Kidney epithelial cell (primary cell): ENCODE measurements around the gene KHNYN. TPM values are rescaled to one million over a fixed set of nuclear protein-coding genes. Genes with fewer than 3 reads are reported as not detected.

Experiments
- DNase-seq: peaks from one replicate; pipeline ENCODE4 v3.0.0-alpha.2; 2010; ENCODE audit warnings: low read depth
- H3K27me3 ChIP-seq: 2 replicates; pipeline ENCODE4 v1.6.0; 2011; ENCODE audit warnings: low read length; ENCODE audit not compliant: control insufficient read depth, insufficient read depth
- H3K36me3 ChIP-seq: 2 replicates; pipeline ENCODE4 v1.5.1; 2011; ENCODE audit warnings: low read length; ENCODE audit not compliant: control insufficient read depth, insufficient read depth
- H3K4me3 ChIP-seq: 2 replicates; pipeline ENCODE4 v1.5.1; 2011; ENCODE audit warnings: low read depth, mild to moderate bottlenecking, control low read depth, low read length
- total RNA-seq: library from RNA; depleted of rRNA; stranded (reverse); fragments of >200 nt; gene quantifications from 2 replicates; pipeline ENCODE4 v1.2.3, GENCODE V29; 2015
- TF ChIP-seq, protein P1 (sequence below): IDR thresholded peaks from 2 replicates; pipeline ENCODE4 v1.5.1; 2011; ENCODE audit warnings: mild to moderate bottlenecking, moderate library complexity, low read length, control low read depth, inconsistent platforms; ENCODE audit not compliant: insufficient read depth, poor library complexity, severe bottlenecking

KHNYN gene
- total RNA-seq, 1 donor from 2014 or later: 44.0 TPM

DNA sequence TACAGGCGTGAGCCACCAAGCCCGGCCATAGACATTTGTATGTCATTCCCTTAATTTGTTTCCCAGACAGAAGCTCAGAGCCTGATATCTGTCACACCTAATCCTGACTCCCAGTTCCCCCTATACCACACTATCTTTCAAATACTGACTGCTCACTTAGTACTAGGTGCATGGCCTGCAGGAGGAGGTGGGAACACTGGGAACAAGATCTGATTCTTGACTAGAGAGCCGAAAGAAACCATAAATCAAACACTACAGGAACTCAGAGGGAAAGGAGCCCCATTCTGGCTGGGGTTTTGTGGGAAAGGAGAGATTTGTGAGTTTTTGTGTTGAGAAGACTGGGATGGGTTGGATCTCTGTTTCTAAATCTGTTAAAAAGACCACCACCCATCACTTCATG lies 4.9 kb downstream of the KHNYN start:
- Histone ChIP-seq H3K36me3 (peaks cover 4% of the 10 kb centered on the region), H3K4me3 (no peak overlapping the region), H3K27me3 (no peaks in the 10 kb centered on the region)
- DNase-seq: no peak
- TF ChIP-seq, protein P1, sequence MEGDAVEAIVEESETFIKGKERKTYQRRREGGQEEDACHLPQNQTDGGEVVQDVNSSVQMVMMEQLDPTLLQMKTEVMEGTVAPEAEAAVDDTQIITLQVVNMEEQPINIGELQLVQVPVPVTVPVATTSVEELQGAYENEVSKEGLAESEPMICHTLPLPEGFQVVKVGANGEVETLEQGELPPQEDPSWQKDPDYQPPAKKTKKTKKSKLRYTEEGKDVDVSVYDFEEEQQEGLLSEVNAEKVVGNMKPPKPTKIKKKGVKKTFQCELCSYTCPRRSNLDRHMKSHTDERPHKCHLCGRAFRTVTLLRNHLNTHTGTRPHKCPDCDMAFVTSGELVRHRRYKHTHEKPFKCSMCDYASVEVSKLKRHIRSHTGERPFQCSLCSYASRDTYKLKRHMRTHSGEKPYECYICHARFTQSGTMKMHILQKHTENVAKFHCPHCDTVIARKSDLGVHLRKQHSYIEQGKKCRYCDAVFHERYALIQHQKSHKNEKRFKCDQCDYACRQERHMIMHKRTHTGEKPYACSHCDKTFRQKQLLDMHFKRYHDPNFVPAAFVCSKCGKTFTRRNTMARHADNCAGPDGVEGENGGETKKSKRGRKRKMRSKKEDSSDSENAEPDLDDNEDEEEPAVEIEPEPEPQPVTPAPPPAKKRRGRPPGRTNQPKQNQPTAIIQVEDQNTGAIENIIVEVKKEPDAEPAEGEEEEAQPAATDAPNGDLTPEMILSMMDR: no peak

DNA sequence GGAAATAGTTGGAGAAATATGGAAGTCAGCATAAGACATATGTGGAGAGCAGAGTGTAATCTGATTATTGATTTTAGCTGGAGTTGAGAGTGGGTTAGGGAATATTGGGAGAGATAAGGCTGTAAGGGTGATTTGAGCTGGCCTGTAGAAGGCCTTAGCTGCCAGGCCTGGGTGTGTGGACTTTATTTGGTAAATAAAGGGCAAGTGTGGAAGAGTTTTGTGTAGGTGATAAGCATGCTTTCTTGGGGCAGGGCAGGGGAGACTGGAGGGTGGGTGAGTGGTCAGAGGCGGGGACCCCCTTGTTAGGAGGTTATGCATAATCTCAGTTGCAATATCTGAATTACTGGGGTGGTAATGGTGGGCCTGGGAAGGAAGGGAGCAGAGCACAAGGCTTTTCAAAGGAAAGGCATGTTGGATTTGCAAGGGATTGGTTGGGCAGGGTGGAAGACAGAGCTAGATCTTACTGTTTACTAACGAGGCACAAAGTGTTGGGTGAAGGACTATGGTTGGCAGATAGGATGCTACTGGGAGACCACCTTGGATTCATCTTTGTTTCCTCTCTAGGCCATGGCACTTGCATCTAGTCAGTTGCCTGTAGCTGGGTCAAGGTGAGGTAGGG lies 5.5 kb downstream of the KHNYN start:
- Histone ChIP-seq H3K36me3 (peaks cover 4% of the 10 kb centered on the region), H3K27me3 (no peaks in the 10 kb centered on the region), H3K4me3 (no peak overlapping the region)
- DNase-seq: no peak
- TF ChIP-seq, protein P1: no peak

DNA sequence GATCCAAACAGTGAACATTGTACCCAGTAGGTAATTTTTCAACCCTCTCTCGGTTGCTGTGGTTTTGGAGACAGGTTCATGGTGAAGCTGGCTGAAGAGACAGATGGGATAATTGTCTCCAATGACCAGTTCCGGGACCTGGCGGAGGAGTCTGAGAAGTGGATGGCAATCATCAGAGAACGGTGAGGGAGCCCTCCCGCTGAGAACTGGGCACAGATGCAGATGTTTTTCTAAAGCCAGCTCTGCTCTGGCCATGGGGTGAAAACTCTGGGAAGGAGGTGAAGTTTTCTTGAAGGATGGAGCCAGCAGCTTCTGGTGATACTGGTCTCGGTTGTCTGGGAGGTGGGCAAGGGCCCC lies 6.2 kb downstream of the KHNYN start:
- H3K4me3 ChIP-seq: no peak overlapping the region
- no peak for DNase-seq
- H3K36me3 ChIP-seq: peaks cover 4% of the 10 kb centered on the region
- no peaks in the 10 kb centered on the region for H3K27me3 ChIP-seq
- TF ChIP-seq, protein P1: no peak

DNA sequence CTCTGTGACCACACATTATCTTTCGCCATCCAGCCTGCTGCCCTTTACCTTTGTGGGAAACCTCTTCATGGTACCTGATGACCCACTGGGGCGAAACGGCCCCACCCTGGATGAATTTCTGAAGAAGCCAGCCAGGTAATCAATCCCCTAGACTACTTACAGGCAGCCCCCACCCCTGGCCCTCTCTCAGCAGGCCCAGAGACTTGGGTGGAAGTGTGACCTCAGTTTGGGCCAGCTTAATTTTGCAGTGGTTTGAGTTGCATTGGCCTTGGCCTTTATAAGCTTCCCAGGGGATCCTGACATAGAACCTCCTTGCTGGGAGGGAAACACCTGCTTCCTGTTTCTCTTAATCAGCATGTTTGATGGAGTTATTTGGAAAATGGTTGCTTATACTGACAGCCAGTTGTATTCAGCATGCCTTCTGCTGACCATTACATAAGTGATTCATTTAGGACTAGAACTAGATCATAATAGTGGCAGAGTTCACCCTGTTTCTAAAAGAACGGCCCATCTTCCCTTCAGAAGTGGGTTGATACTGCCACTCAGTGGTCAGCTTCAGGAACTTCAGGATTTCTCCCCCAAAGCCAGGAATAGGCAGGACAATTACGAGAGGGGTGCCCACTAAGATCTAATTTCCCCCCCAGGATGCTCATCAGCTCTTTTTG lies 6.7 kb downstream of the KHNYN start:
- TF ChIP-seq, protein P1: peak; percentile 68
- no peak for DNase-seq
- no peaks in the 10 kb centered on the region for H3K27me3 ChIP-seq
- H3K4me3 ChIP-seq: no peak overlapping the region
- H3K36me3 ChIP-seq: peaks cover 4% of the 10 kb centered on the region

DNA sequence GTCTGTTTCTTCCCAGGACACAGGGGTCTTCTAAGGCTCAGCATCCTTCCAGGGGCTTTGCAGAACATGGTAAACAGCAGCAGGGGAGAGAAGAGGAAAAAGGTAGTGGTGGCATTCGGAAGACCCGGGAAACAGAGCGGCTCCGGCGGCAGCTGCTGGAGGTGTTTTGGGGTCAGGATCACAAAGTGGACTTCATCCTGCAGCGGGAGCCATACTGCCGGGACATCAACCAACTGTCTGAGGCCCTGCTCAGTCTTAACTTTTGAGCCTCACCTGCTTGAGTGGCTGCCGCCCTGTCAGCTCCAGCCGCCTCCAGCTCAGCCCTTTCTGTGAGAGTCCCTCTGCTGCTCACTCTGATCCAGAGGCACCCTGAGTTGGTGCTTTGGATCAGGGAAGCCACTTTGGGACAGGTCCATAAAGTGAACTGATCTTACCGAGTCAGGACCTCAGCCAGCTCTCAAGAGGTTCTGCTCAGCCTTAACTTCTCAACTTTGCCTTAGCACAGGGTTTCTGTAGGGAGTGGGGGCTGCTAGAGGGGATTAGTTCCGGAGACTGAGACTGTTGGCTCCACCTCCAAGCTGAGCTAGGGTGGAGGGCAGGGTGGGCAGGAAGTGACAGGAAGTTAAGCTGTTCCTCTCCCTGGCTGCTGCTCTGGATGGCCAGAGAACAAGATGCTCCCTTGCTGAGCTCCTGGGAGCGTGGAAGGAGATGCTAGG lies 7.4 kb downstream of the KHNYN start:
- Histone ChIP-seq H3K4me3 (no peak overlapping the region), H3K27me3 (no peaks in the 10 kb centered on the region), H3K36me3 (peaks cover 4% of the 10 kb centered on the region)
- DNase-seq: no peak
- TF ChIP-seq, protein P1: no peak
